ENCODE measurements around the gene KRT13.

The KRT13 gene

GRCh38 chr17:41466988-41467387, 38.4 kb downstream of the KRT13 start, which contains the start of gene KRT32:
Gene KRT32, minus strand, starts transcription at chr17:41467386. Its CDS starts 61 bp downstream, at chr17:41467325.
- Histone ChIP-seq H3F3A (ENCODE audit: insufficient read depth) (no peaks in the 10 kb centered on the region), H4K20me1 (ENCODE audit: low read depth, low read length) (no peaks in the 10 kb centered on the region), H3K27ac (ENCODE audit: low read depth, low read length) (no peak within 1 kb of the TSS), H3K36me3 (ENCODE audit: low read length) (no peaks in the 10 kb centered on the region), H3K27me3 (ENCODE audit: low read length) (no peaks in the 10 kb centered on the region), H3K79me2 (ENCODE audit: insufficient read depth, low read length) (no peaks in the 10 kb centered on the region), H3K9me3 (ENCODE audit: insufficient read depth, low read length) (no peaks in the 10 kb centered on the region), H2AFZ (ENCODE audit: low read depth, low read length, severe bottlenecking) (no peak within 1 kb of the TSS), H3K4me2 (ENCODE audit: low read depth, low read length, poor library complexity, severe bottlenecking) (no peak within 1 kb of the TSS), H3K4me3 (ENCODE audit: insufficient read depth, low read length, poor library complexity, severe bottlenecking) (no peak within 1 kb of the TSS), H3K9me2 (replicated peaks; ENCODE audit: insufficient read depth, low read length) (no peaks in the 10 kb centered on the region), H3K9ac (ENCODE audit: low read length) (no peak within 1 kb of the TSS)
- no peak for TF ChIP-seq CTCF (IDR thresholded peaks at IDR 0.05; ENCODE audit: insufficient read depth, low read length, poor library complexity, severe bottlenecking)
- no peak for TF ChIP-seq EZH2phosphoT487 (conservative IDR thresholded peaks at IDR 0.05; ENCODE audit: low read length)

- H3K27ac ChIP-seq (ENCODE audit: low read depth, low read length), result no peak overlapping the region
- no peaks in the 10 kb centered on the region for H3F3A ChIP-seq (ENCODE audit: insufficient read depth)
- H2AFZ ChIP-seq (ENCODE audit: low read depth, low read length, severe bottlenecking), result no peak overlapping the region
Observed at GRCh38 chr17:41464682-41465081, 40.7 kb downstream of the KRT13 start.

GRCh38 chr17:41464173-41464572, 41.2 kb downstream of the KRT13 start:
- H3K4me3 ChIP-seq (ENCODE audit: insufficient read depth, low read length, poor library complexity, severe bottlenecking), result no peak overlapping the region
- no peaks in the 10 kb centered on the region for H3K9me3 ChIP-seq (ENCODE audit: insufficient read depth, low read length)
- H3K4me2 ChIP-seq (ENCODE audit: low read depth, low read length, poor library complexity, severe bottlenecking), result no peak overlapping the region
- H2AFZ ChIP-seq (ENCODE audit: low read depth, low read length, severe bottlenecking), result no peak overlapping the region
- no peaks in the 10 kb centered on the region for H3K27me3 ChIP-seq (ENCODE audit: low read length)
- no peaks in the 10 kb centered on the region for H3K79me2 ChIP-seq (ENCODE audit: insufficient read depth, low read length)
- no peaks in the 10 kb centered on the region for H3F3A ChIP-seq (ENCODE audit: insufficient read depth)
- H4K20me1 ChIP-seq (ENCODE audit: low read depth, low read length), result no peaks in the 10 kb centered on the region
- TF ChIP-seq CTCF (IDR thresholded peaks at IDR 0.05; ENCODE audit: insufficient read depth, low read length, poor library complexity, severe bottlenecking) (no peak), EZH2phosphoT487 (conservative IDR thresholded peaks at IDR 0.05; ENCODE audit: low read length) (no peak)
- no peaks in the 10 kb centered on the region for H3K36me3 ChIP-seq (ENCODE audit: low read length)
- H3K9ac ChIP-seq (ENCODE audit: low read length), result no peak overlapping the region
- no peak overlapping the region for H3K27ac ChIP-seq (ENCODE audit: low read depth, low read length)
- no peaks in the 10 kb centered on the region for H3K9me2 ChIP-seq (replicated peaks; ENCODE audit: insufficient read depth, low read length)

More at GRCh38 chr17:41464682-41465081, 40.7 kb downstream of the KRT13 start:
- no peak overlapping the region for H3K4me2 ChIP-seq (ENCODE audit: low read depth, low read length, poor library complexity, severe bottlenecking)
- no peaks in the 10 kb centered on the region for H3K27me3 ChIP-seq (ENCODE audit: low read length)
- no peak overlapping the region for H3K9ac ChIP-seq (ENCODE audit: low read length)
- no peaks in the 10 kb centered on the region for H3K36me3 ChIP-seq (ENCODE audit: low read length)
- no peak overlapping the region for H3K4me3 ChIP-seq (ENCODE audit: insufficient read depth, low read length, poor library complexity, severe bottlenecking)
- no peaks in the 10 kb centered on the region for H3K79me2 ChIP-seq (ENCODE audit: insufficient read depth, low read length)
- TF ChIP-seq EZH2phosphoT487 (conservative IDR thresholded peaks at IDR 0.05; ENCODE audit: low read length), result no peak
- no peak for TF ChIP-seq CTCF (IDR thresholded peaks at IDR 0.05; ENCODE audit: insufficient read depth, low read length, poor library complexity, severe bottlenecking)
- no peaks in the 10 kb centered on the region for H3K9me3 ChIP-seq (ENCODE audit: insufficient read depth, low read length)
- no peaks in the 10 kb centered on the region for H3K9me2 ChIP-seq (replicated peaks; ENCODE audit: insufficient read depth, low read length)
- no peaks in the 10 kb centered on the region for H4K20me1 ChIP-seq (ENCODE audit: low read depth, low read length)
